Karpas-422 (cell line): ENCODE measurements around the gene RAB40B. TPM values are rescaled to one million over a fixed set of nuclear protein-coding genes. Genes with fewer than 3 reads are reported as not detected.

ENCODE experiments used
- DNase-seq: peaks from one replicate; pipeline ENCODE4 v3.0.0-alpha.2; 2015
- H2AFZ ChIP-seq: fragments of 200-600 bp; sonication (generic); 2 replicates; pipeline ENCODE4 v1.6.1; 2014; ENCODE audit warnings: antibody characterized with exemption, low read length, mixed read lengths
- H3K27ac ChIP-seq: fragments of 200-600 bp; sonication (generic); 2 replicates; pipeline ENCODE4 v1.5.1; 2014; ENCODE audit warnings: mild to moderate bottlenecking, low read length, moderate library complexity
- H3K27me3 ChIP-seq: fragments of 200-600 bp; sonication (generic); 2 replicates; pipeline ENCODE4 v1.6.1; 2014; ENCODE audit warnings: low read length, mixed read lengths
- H3K36me3 ChIP-seq: fragments of 200-600 bp; sonication (generic); 2 replicates; pipeline ENCODE4 v1.6.1; 2014; ENCODE audit warnings: low read length, mixed read lengths; ENCODE audit not compliant: insufficient read depth
- H3K4me1 ChIP-seq: fragments of 200-600 bp; sonication (generic); 2 replicates; pipeline ENCODE4 v1.6.1; 2014; ENCODE audit warnings: mild to moderate bottlenecking, low read length, mixed read lengths
- H3K4me2 ChIP-seq: fragments of 200-600 bp; sonication (generic); 2 replicates; pipeline ENCODE4 v1.6.1; 2014; ENCODE audit warnings: low read length, low read depth, mild to moderate bottlenecking; ENCODE audit not compliant: poor library complexity, severe bottlenecking
- H3K4me3 ChIP-seq: fragments of 200-600 bp; sonication (generic); 2 replicates; pipeline ENCODE4 v1.5.1; 2014; ENCODE audit warnings: mild to moderate bottlenecking, antibody characterized with exemption, low read length, mixed read lengths
- H3K79me2 ChIP-seq: fragments of 200-600 bp; sonication (generic); 2 replicates; pipeline ENCODE4 v1.6.1; 2014; ENCODE audit warnings: mild to moderate bottlenecking, low read length, mixed read lengths
- H3K9ac ChIP-seq: fragments of 200-600 bp; sonication (generic); 2 replicates; pipeline ENCODE4 v1.6.0; 2014; ENCODE audit warnings: low read length
- H3K9me2 ChIP-seq: fragments of 200-600 bp; sonication (generic), shearing (Covaris generic); replicated peaks from 2 replicates; pipeline ENCODE4 v1.6.0; 2014; ENCODE audit warnings: mild to moderate bottlenecking, low read length, moderate library complexity; ENCODE audit not compliant: insufficient read depth
- H3K9me3 ChIP-seq: fragments of 300-700, 200-600 bp; sonication (generic); 2 replicates; pipeline ENCODE4 v1.6.1; 2014; ENCODE audit warnings: low read length, mixed read lengths
- H4K20me1 ChIP-seq: fragments of 200-600 bp; sonication (generic); 2 replicates; pipeline ENCODE4 v1.6.1; 2014; ENCODE audit warnings: mild to moderate bottlenecking, antibody characterized with exemption, low read length, low read depth; ENCODE audit not compliant: insufficient read depth
- total RNA-seq: library from RNA; depleted of rRNA; stranded (reverse); fragments of >200 nt; shearing (Covaris generic); gene quantifications from 2 replicates; pipeline ENCODE4 v1.2.3, GENCODE V29; 2014; ENCODE audit warnings: low replicate concordance

The RAB40B gene
- total RNA-seq, 1 experiment from 2014 or later: 1.7 TPM

GRCh38 chr17:82720204-82720603, 21.7 kb upstream of the RAB40B start:
- DNase-seq: no peak
- Histone ChIP-seq H3K4me3 (no peak overlapping the region), H3K36me3 (peaks cover 7% of the 10 kb centered on the region; the same call in 1 of the 2 replicates), H4K20me1 (no peaks in the 10 kb centered on the region; the same call in 1 of the 2 replicates), H3K9ac (no peak overlapping the region), H3K9me3 (no peaks in the 10 kb centered on the region), H3K79me2 (peaks cover 22% of the 10 kb centered on the region), H3K27me3 (no peaks in the 10 kb centered on the region), H3K4me1 (peaks cover 14% of the 10 kb centered on the region), H2AFZ (no peak overlapping the region), H3K27ac (no peak overlapping the region), H3K4me2 (no peak overlapping the region), H3K9me2 (no peaks in the 10 kb centered on the region)

- H3K9ac ChIP-seq: no peak overlapping the region
- H3K4me3 ChIP-seq: no peak overlapping the region
- H3K27ac ChIP-seq: no peak overlapping the region
- no peaks in the 10 kb centered on the region; the same call in 1 of the 2 replicates for H4K20me1 ChIP-seq
- H3K9me2 ChIP-seq: no peaks in the 10 kb centered on the region
- H3K36me3 ChIP-seq: peaks cover 7% of the 10 kb centered on the region; the same call in 1 of the 2 replicates
- no peaks in the 10 kb centered on the region for H3K9me3 ChIP-seq
- DNase-seq: no peak
- peaks cover 14% of the 10 kb centered on the region for H3K4me1 ChIP-seq
- no peaks in the 10 kb centered on the region for H3K27me3 ChIP-seq
- no peak overlapping the region for H3K4me2 ChIP-seq
- peaks cover 22% of the 10 kb centered on the region for H3K79me2 ChIP-seq
- H2AFZ ChIP-seq: no peak overlapping the region
Measured at GRCh38 chr17:82718986-82719685, 20.6 kb upstream of the RAB40B start.

GRCh38 chr17:82716203-82717010, 17.9 kb upstream of the RAB40B start, which contains the start of gene FN3KRP:
Gene FN3KRP (plus strand): TSS chr17:82716706. CDS start chr17:82716756, 50 bp downstream.
- peak within 1 kb of the TSS; percentile 99 for H3K4me3 ChIP-seq
- peak; percentile 98 for DNase-seq
- H3K9ac ChIP-seq: peak within 1 kb of the TSS; percentile 92

DNA sequence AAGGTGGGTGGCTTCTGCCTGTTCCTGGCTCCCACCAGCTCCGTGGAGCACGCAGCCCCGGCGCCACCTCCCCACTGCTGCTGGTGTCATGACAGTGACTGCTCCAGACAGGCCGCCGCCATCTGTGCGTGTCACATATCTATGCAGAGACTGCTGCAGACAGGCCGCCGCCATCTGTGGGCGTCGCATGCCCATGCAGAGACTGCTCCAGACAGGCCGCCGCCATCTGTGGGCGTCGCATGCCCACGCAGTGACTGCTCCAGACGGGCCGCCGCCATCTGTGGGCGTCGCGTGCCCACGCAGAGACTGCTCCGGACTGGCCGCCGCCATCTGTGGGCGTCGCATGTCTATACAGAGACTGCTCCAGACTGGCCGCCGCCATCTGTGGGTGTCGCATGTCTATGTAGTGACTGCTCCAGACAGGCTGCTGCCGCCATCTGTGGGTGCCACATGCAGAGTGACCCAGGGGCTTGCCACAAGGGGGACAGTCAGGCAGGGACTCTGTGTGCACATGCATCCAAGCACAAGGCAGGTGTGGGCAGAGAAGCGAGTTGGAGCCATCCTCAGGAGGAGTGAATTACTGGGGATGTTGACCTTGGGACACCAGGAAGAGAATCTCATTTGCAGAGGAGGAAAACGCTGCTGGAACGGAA, 14.7 kb upstream of the RAB40B start:
- Histone ChIP-seq H3K9me2 (no peaks in the 10 kb centered on the region), H3K9me3 (no peaks in the 10 kb centered on the region), H3K36me3 (no peaks in the 10 kb centered on the region), H2AFZ (no peak overlapping the region), H3K4me2 (no peak overlapping the region), H3K4me1 (peaks cover 14% of the 10 kb centered on the region), H3K79me2 (peaks cover 16% of the 10 kb centered on the region), H3K4me3 (no peak overlapping the region), H3K27ac (no peak overlapping the region), H4K20me1 (no peaks in the 10 kb centered on the region; the same call in 1 of the 2 replicates), H3K9ac (no peak overlapping the region), H3K27me3 (no peaks in the 10 kb centered on the region)
- DNase-seq: no peak

More at GRCh38 chr17:82716203-82717010, 17.9 kb upstream of the RAB40B start, which contains the start of gene FN3KRP:
- Histone ChIP-seq H3K4me2 (peak within 1 kb of the TSS; percentile 99), H2AFZ (peak within 1 kb of the TSS; percentile 99), H3K9me2 (no peaks in the 10 kb centered on the region), H3K4me1 (peaks cover 14% of the 10 kb centered on the region), H3K27me3 (no peaks in the 10 kb centered on the region), H3K36me3 (0 out of 2 replicates have a peak, but pooled peaks cover 7% of the 10 kb centered on the region), H3K79me2 (peaks cover 22% of the 10 kb centered on the region), H3K9me3 (no peaks in the 10 kb centered on the region), H4K20me1 (no peaks in the 10 kb centered on the region; the same call in 1 of the 2 replicates), H3K27ac (no peak within 1 kb of the TSS)

DNA sequence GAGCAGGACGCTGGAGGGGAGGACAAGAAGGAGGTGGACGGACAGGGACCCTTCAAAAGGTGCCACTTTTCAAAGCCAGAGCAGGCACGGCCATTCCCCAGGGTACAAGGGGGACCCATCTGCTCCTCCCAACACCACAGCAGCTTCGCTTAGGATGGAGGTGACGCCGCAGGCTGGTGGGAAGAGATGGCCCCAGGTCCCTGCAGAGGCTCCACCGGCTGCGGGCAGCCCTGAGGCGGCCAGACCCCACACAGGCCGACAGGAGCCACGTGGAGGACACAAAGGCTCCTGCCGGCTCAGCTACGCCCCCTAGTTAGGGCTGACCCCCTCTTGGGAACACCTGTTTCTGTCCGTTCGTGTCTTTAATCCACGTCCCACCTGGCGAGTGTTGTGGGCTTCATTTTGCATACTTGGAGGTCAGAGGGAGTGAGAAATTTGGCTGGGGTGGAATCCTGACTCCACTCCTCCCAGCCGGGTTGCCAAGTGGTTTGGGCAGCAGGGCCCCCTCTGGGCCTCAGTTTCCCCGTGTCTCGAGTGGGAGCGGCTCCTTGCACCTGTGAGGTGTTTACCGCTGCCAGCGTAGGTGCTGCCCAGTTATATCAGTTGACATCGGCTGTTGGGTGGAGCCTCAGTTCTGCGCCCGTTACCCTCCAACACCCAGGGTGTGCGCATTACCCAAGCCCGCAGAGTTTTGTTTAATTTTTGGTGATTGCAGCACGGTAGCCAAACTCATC, 12.2 kb upstream of the RAB40B start:
- Histone ChIP-seq H3K27ac (no peak overlapping the region), H3K36me3 (no peaks in the 10 kb centered on the region), H3K9me2 (no peaks in the 10 kb centered on the region), H3K27me3 (no peaks in the 10 kb centered on the region), H3K4me2 (no peak overlapping the region), H2AFZ (no peak overlapping the region), H4K20me1 (no peaks in the 10 kb centered on the region), H3K4me1 (peaks cover under 1% of the 10 kb centered on the region; the same call in 1 of the 2 replicates), H3K9ac (no peak overlapping the region), H3K79me2 (no peaks in the 10 kb centered on the region), H3K9me3 (no peaks in the 10 kb centered on the region), H3K4me3 (no peak overlapping the region)
- no peak for DNase-seq

DNA sequence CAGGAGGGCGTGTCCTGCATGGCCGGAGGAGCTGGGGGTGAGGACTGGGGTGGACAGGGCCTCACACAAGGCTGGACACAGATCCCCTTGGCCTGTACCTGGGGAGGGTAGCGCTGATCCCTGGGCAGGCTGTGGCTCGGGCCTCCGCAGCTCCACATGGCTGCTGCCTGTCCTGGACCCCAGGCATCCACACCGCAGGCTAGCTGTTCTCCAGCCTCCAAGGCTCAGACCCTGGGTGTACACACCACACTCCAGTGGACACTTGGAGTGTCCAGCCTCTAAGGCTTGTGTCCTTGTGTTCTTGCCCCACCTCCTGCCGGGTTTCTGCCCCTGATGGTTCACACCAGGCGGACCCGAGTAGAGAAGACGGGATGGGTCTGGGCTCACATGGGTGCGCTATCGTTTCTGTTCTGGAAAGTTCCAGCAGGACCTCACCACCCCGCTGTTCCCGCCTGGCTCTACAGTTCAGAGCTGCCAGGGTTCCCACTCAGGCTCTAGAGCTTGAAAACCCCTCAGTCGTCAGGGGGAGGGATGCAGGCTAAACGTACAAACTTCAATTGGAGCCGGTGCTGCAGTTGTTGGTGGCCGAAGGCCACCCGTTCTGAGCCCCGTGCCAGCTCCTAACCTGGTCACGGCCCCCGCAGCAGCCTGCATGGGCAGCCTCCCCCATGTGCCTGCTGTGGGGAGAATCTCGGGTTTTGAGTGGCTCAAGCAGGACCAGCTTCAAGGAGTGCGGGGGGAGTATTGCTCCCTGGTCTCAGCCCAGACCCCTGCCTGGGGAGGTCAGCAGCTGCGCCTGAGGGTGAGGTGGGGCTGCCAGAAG, 11.4 kb upstream of the RAB40B start:
- no peak overlapping the region for H3K4me2 ChIP-seq

GRCh38 chr17:82709024-82709675, 10.7 kb upstream of the RAB40B start:
- Histone ChIP-seq H3K79me2 (no peaks in the 10 kb centered on the region), H3K4me2 (no peak overlapping the region), H3K9me2 (no peaks in the 10 kb centered on the region), H3K27ac (no peak overlapping the region), H2AFZ (no peak overlapping the region), H4K20me1 (no peaks in the 10 kb centered on the region), H3K9ac (no peak overlapping the region), H3K4me1 (no peaks in the 10 kb centered on the region), H3K4me3 (no peak overlapping the region), H3K9me3 (no peaks in the 10 kb centered on the region), H3K27me3 (no peaks in the 10 kb centered on the region), H3K36me3 (no peaks in the 10 kb centered on the region)
- peak; percentile 50 for DNase-seq

More for the DNA sequence above, 11.4 kb upstream of the RAB40B start:
- Histone ChIP-seq H3K4me1 (no peaks in the 10 kb centered on the region), H2AFZ (no peak overlapping the region), H3K9ac (no peak overlapping the region), H3K27me3 (no peaks in the 10 kb centered on the region), H3K27ac (no peak overlapping the region), H4K20me1 (no peaks in the 10 kb centered on the region), H3K9me3 (no peaks in the 10 kb centered on the region), H3K36me3 (no peaks in the 10 kb centered on the region), H3K9me2 (no peaks in the 10 kb centered on the region), H3K4me3 (no peak overlapping the region), H3K79me2 (no peaks in the 10 kb centered on the region)
- no peak for DNase-seq
